GM23338 (cell line): ENCODE data around the gene TOM1L2. TPM values are rescaled to one million over a fixed set of nuclear protein-coding genes. Genes with fewer than 3 reads are reported as not detected.

ENCODE experiments used
- ATAC-seq: fragments of 200-7000 bp; cut with Tn5 transposase; 3 replicates; pipeline ENCODE4 v1.9.1; 2020
- DNase-seq: peaks from one replicate; pipeline ENCODE4 v3.0.0-alpha.2; 2015; ENCODE audit warnings: low spot score
- H2AFZ ChIP-seq: fragments of 200-600 bp; sonication (generic); 2 replicates; pipeline ENCODE4 v1.8.0; 2016; ENCODE audit warnings: antibody characterized with exemption, mild to moderate bottlenecking, moderate library complexity
- H3F3A ChIP-seq: fragments of 200-600 bp; sonication (generic); replicated peaks from 2 replicates; pipeline ENCODE4 v1.8.0; 2017; ENCODE audit warnings: antibody characterized with exemption, mixed run types, low read depth
- H3K27ac ChIP-seq: fragments of 200-600 bp; sonication (generic); 2 replicates; pipeline ENCODE4 v1.6.1; 2016; ENCODE audit warnings: low read depth
- H3K27me3 ChIP-seq: fragments of 200-600 bp; sonication (generic); 2 replicates; pipeline ENCODE4 v1.8.0; 2016; ENCODE audit warnings: mild to moderate bottlenecking, mixed run types, moderate library complexity; ENCODE audit not compliant: insufficient read depth
- H3K36me3 ChIP-seq: fragments of 200-600 bp; sonication (generic); 2 replicates; pipeline ENCODE4 v1.8.0; 2016; ENCODE audit warnings: mild to moderate bottlenecking; ENCODE audit not compliant: insufficient read depth
- H3K4me1 ChIP-seq: fragments of 200-600 bp; sonication (generic); 2 replicates; pipeline ENCODE4 v1.8.0; 2016; ENCODE audit warnings: mild to moderate bottlenecking, moderate library complexity; ENCODE audit not compliant: insufficient read depth
- H3K4me2 ChIP-seq: fragments of 200-600 bp; sonication (generic); 2 replicates; pipeline ENCODE4 v1.7.1; 2017; ENCODE audit warnings: mixed run types
- H3K4me3 ChIP-seq: fragments of 200-600 bp; sonication (generic); 2 replicates; pipeline ENCODE4 v1.6.1; 2016; ENCODE audit warnings: mixed run types
- H3K79me2 ChIP-seq: fragments of 200-600 bp; sonication (generic); replicated peaks from 2 replicates; pipeline ENCODE4 v1.8.0; 2017; ENCODE audit warnings: mild to moderate bottlenecking; ENCODE audit not compliant: insufficient read depth
- H3K9me2 ChIP-seq: fragments of 200-600 bp; sonication (generic); 2 replicates; pipeline ENCODE4 v1.8.0; 2017; ENCODE audit not compliant: insufficient read depth
- H4K20me1 ChIP-seq: fragments of 200-600 bp; sonication (generic); replicated peaks from 2 replicates; pipeline ENCODE4 v1.8.0; 2017; ENCODE audit warnings: mild to moderate bottlenecking; ENCODE audit not compliant: insufficient read depth
- H3K27ac Mint-ChIP-seq: 2 replicates; pipeline ENCODE4 v1.8.0; 2020; ENCODE audit warnings: inconsistent platforms, mild to moderate bottlenecking, moderate library complexity, mixed read lengths
- H3K27me3 Mint-ChIP-seq: 3 replicates; pipeline ENCODE4 v1.8.0; 2022; ENCODE audit warnings: low read depth, mild to moderate bottlenecking, moderate library complexity, mixed read lengths, inconsistent platforms; ENCODE audit not compliant: insufficient read depth, poor library complexity
- H3K36me3 Mint-ChIP-seq: 3 replicates; pipeline ENCODE4 v1.8.0; 2021; ENCODE audit warnings: low read depth, mild to moderate bottlenecking, inconsistent platforms, moderate library complexity, mixed read lengths
- H3K4me1 Mint-ChIP-seq: 3 replicates; pipeline ENCODE4 v1.8.0; 2020; ENCODE audit warnings: mild to moderate bottlenecking, inconsistent platforms, mixed read lengths
- H3K4me3 Mint-ChIP-seq: 3 replicates; pipeline ENCODE4 v1.8.0; 2021; ENCODE audit warnings: moderate library complexity, mild to moderate bottlenecking, inconsistent platforms, mixed read lengths
- H3K9me3 Mint-ChIP-seq: 3 replicates; pipeline ENCODE4 v1.8.0; 2020; ENCODE audit warnings: moderate library complexity, mild to moderate bottlenecking, inconsistent platforms, mixed read lengths
- CREB1 ChIP-seq: fragments of 250-450 bp; sonication (Bioruptor Pico); IDR thresholded peaks from 2 replicates; pipeline ENCODE4 v1.5.0; 2020; ENCODE audit warnings: low read depth, mild to moderate bottlenecking, moderate library complexity
- EZH2 ChIP-seq: fragments of 200-600 bp; sonication (generic); IDR thresholded peaks from one replicate; pipeline ENCODE4 v1.8.0; 2017; ENCODE audit warnings: antibody characterized with exemption, mild to moderate bottlenecking, low read depth; ENCODE audit not compliant: unreplicated experiment
- POLR2AphosphoS5 ChIP-seq: IDR thresholded peaks from 2 replicates; pipeline ENCODE4 v1.6.1; 2016; ENCODE audit warnings: antibody characterized with exemption, low read depth
- ZNF462 ChIP-seq: fragments of 250-450 bp; sonication (Bioruptor Pico); IDR thresholded peaks from 2 replicates; pipeline ENCODE4 v1.5.0; 2020; ENCODE audit warnings: mild to moderate bottlenecking, moderate library complexity
- polyA plus RNA-seq: library from polyadenylated mRNA; unstranded; fragments of >200 nt; fragmentation: Nextera tagmentation; extraction: Ambion mirVana; gene quantifications from 2 replicates; pipeline ENCODE4 v1.2.1, GENCODE V29; 2016
- total RNA-seq: library from RNA; depleted of rRNA; stranded (reverse); fragments of >200 nt; shearing (Covaris generic); gene quantifications from 2 replicates; pipeline ENCODE4 v1.2.3, GENCODE V29; 2014

The TOM1L2 gene
- total and polyA plus RNA-seq, 2 experiments from 2014 or later, result 3.3 TPM

- Mint-ChIP-seq H3K27ac (no peak overlapping the region), H3K9me3 (no peaks in the 10 kb centered on the region; the same call in 2 of the 3 replicates), H3K4me3 (no peak overlapping the region), H3K27me3 (peaks cover 19% of the 10 kb centered on the region), H3K4me1 (peaks cover 57% of the 10 kb centered on the region), H3K36me3 (no peaks in the 10 kb centered on the region)
- Histone ChIP-seq H3K4me3 (no peak overlapping the region), H3K4me1 (peaks cover 29% of the 10 kb centered on the region), H3K9me2 (no peaks in the 10 kb centered on the region), H3K36me3 (no peaks in the 10 kb centered on the region), H4K20me1 (no peaks in the 10 kb centered on the region), H3K27me3 (no peaks in the 10 kb centered on the region), H2AFZ (no peak overlapping the region), H3F3A (no peaks in the 10 kb centered on the region), H3K79me2 (no peaks in the 10 kb centered on the region), H3K27ac (no peak overlapping the region), H3K4me2 (no peak overlapping the region)
- DNase-seq, result no peak
- ATAC-seq, result no peak
- TF ChIP-seq POLR2AphosphoS5 (no peak), EZH2 (no peak), ZNF462 (CRISPR knock-in tag) (no peak)
Measured at GRCh38 chr17:17886726-17887125, 85.5 kb downstream of the TOM1L2 start.

GRCh38 chr17:17886226-17886625, 86.0 kb downstream of the TOM1L2 start:
- Mint-ChIP-seq H3K27me3 (peaks cover 17% of the 10 kb centered on the region), H3K4me1 (peaks cover 59% of the 10 kb centered on the region), H3K9me3 (no peaks in the 10 kb centered on the region; the same call in 2 of the 3 replicates), H3K36me3 (no peaks in the 10 kb centered on the region), H3K27ac (no peak overlapping the region), H3K4me3 (no peak overlapping the region)
- DNase-seq (no peak), ATAC-seq (no peak)
- no peak for TF ChIP-seq CREB1 (CRISPR knock-in tag)
- H4K20me1 ChIP-seq, result no peaks in the 10 kb centered on the region
- H2AFZ ChIP-seq, result no peak overlapping the region
- H3K36me3 ChIP-seq, result no peaks in the 10 kb centered on the region
- no peak overlapping the region for H3K4me3 ChIP-seq
- H3K27me3 ChIP-seq, result no peaks in the 10 kb centered on the region
- no peaks in the 10 kb centered on the region for H3K79me2 ChIP-seq
- H3K27ac ChIP-seq, result no peak overlapping the region
- H3K4me1 ChIP-seq, result peaks cover 32% of the 10 kb centered on the region
- H3F3A ChIP-seq, result no peaks in the 10 kb centered on the region
- no peak overlapping the region for H3K4me2 ChIP-seq
- H3K9me2 ChIP-seq, result no peaks in the 10 kb centered on the region
